H9 (cell line): ENCODE results near the gene PIPOX. TPM values are rescaled to one million over a fixed set of nuclear protein-coding genes. Genes with fewer than 3 reads are reported as not detected.

Source experiments
- DNase-seq: peaks from one replicate; pipeline ENCODE4 v3.0.0-alpha.2; 2017
- H2AFZ ChIP-seq: one replicate; pipeline ENCODE4 v1.6.1; 2013; ENCODE audit warnings: mild to moderate bottlenecking, low read length, control low read depth, moderate library complexity
- H2AK5ac ChIP-seq: 2 replicates; pipeline ENCODE4 v1.6.1; 2013; ENCODE audit warnings: low read length, control low read depth, mixed read lengths; ENCODE audit not compliant: insufficient read length
- H2BK120ac ChIP-seq: one replicate; pipeline ENCODE4 v1.6.1; 2013; ENCODE audit warnings: low read depth, mild to moderate bottlenecking, low read length, control low read depth, inconsistent platforms; ENCODE audit not compliant: poor library complexity, severe bottlenecking
- H2BK12ac ChIP-seq: 2 replicates; pipeline ENCODE4 v1.6.1; 2013; ENCODE audit warnings: low read length, control low read depth, mixed read lengths, low read depth; ENCODE audit not compliant: insufficient read length
- H2BK15ac ChIP-seq: 2 replicates; pipeline ENCODE4 v1.6.1; 2013; ENCODE audit warnings: low read depth, low read length, control low read depth
- H2BK20ac ChIP-seq: one replicate; pipeline ENCODE4 v1.6.1; 2013; ENCODE audit warnings: low read depth, mild to moderate bottlenecking, low read length, control low read depth, inconsistent platforms; ENCODE audit not compliant: poor library complexity, severe bottlenecking
- H2BK5ac ChIP-seq: 2 replicates; pipeline ENCODE4 v1.6.1; 2013; ENCODE audit warnings: low read length, control low read depth, mixed read lengths; ENCODE audit not compliant: insufficient read length
- H3K14ac ChIP-seq: 2 replicates; pipeline ENCODE4 v1.6.1; 2013; ENCODE audit warnings: low read length, control low read depth; ENCODE audit not compliant: insufficient read depth
- H3K18ac ChIP-seq: 2 replicates; pipeline ENCODE4 v1.6.1; 2013; ENCODE audit warnings: low read depth, mild to moderate bottlenecking, mixed read lengths, low read length, control low read depth; ENCODE audit not compliant: insufficient read length
- H3K23ac ChIP-seq: 2 replicates; pipeline ENCODE4 v1.6.1; 2013; ENCODE audit warnings: low read length, control low read depth, mixed read lengths, low read depth; ENCODE audit not compliant: insufficient read length
- H3K23me2 ChIP-seq: 2 replicates; pipeline ENCODE4 v1.6.1; 2013; ENCODE audit warnings: low read depth, mild to moderate bottlenecking, mixed read lengths, low read length, control low read depth; ENCODE audit not compliant: insufficient read length, poor library complexity, severe bottlenecking
- H3K27ac ChIP-seq: 2 replicates; pipeline ENCODE4 v1.5.1; 2013; ENCODE audit warnings: low read length, control low read depth, mixed read lengths, low read depth; ENCODE audit not compliant: insufficient read length
- H3K27me3 ChIP-seq: 2 replicates; pipeline ENCODE4 v1.6.1; 2013; ENCODE audit warnings: low read length, control low read depth, inconsistent platforms; ENCODE audit not compliant: insufficient read depth
- H3K4ac ChIP-seq: 2 replicates; pipeline ENCODE4 v1.6.1; 2013; ENCODE audit warnings: low read depth, mild to moderate bottlenecking, control low read depth, inconsistent platforms, low read length, moderate library complexity
- H3K4me1 ChIP-seq: 2 replicates; pipeline ENCODE4 v1.6.1; 2013; ENCODE audit warnings: low read length, control low read depth, inconsistent platforms; ENCODE audit not compliant: insufficient read depth
- H3K4me2 ChIP-seq: 2 replicates; pipeline ENCODE4 v1.6.1; 2013; ENCODE audit warnings: low read length, control low read depth, mixed read lengths; ENCODE audit not compliant: insufficient read length, insufficient read depth
- H3K56ac ChIP-seq: 2 replicates; pipeline ENCODE4 v1.6.1; 2013; ENCODE audit warnings: low read depth, mild to moderate bottlenecking, mixed read lengths, low read length, control low read depth; ENCODE audit not compliant: insufficient read length
- H3K79me1 ChIP-seq: 2 replicates; pipeline ENCODE4 v1.6.1; 2013; ENCODE audit warnings: low read depth, mild to moderate bottlenecking, moderate library complexity, low read length, control low read depth, inconsistent platforms; ENCODE audit not compliant: insufficient read depth, poor library complexity, severe bottlenecking
- H3K79me2 ChIP-seq: 2 replicates; pipeline ENCODE4 v1.6.1; 2013; ENCODE audit warnings: low read length, control low read depth, inconsistent platforms; ENCODE audit not compliant: insufficient read depth
- H3K9ac ChIP-seq: 2 replicates; pipeline ENCODE4 v1.6.1; 2013; ENCODE audit warnings: low read length, control low read depth, mixed read lengths; ENCODE audit not compliant: insufficient read length; ENCODE audit errors: extremely low read depth
- H3K9me3 ChIP-seq: one replicate; pipeline ENCODE4 v1.6.1; 2013; ENCODE audit warnings: low read depth, low read length, inconsistent platforms; ENCODE audit not compliant: control insufficient read depth
- H3T11ph ChIP-seq: one replicate; pipeline ENCODE4 v1.6.1; 2013; ENCODE audit warnings: mild to moderate bottlenecking, low read length, control low read depth, inconsistent platforms
- H4K20me1 ChIP-seq: one replicate; pipeline ENCODE4 v1.6.1; 2013; ENCODE audit not compliant: control insufficient read depth, insufficient read length, insufficient read depth
- H4K5ac ChIP-seq: 2 replicates; pipeline ENCODE4 v1.6.1; 2013; ENCODE audit warnings: low read depth, mild to moderate bottlenecking, mixed read lengths, low read length, control low read depth; ENCODE audit not compliant: insufficient read length
- H4K8ac ChIP-seq: replicated peaks from 2 replicates; pipeline ENCODE4 v1.6.1; 2013; ENCODE audit warnings: low read length, control low read depth, mixed read lengths, low read depth; ENCODE audit not compliant: insufficient read length
- H4K91ac ChIP-seq: 2 replicates; pipeline ENCODE4 v1.6.1; 2013; ENCODE audit warnings: low read depth, mild to moderate bottlenecking, moderate library complexity, mixed read lengths, low read length, control low read depth; ENCODE audit not compliant: insufficient read length
- H3K27ac Mint-ChIP-seq, 3 experiments: 2 replicates in 2 of 3; 3 replicates in 1 of 3; pipeline ENCODE4 v1.8.0; 2020 to 2021; ENCODE audit warnings: mixed read lengths in 3 of 3, mild to moderate bottlenecking in 1 of 3, moderate library complexity in 1 of 3
- H3K27me3 Mint-ChIP-seq: 2 replicates; pipeline ENCODE4 v1.8.0; 2021; ENCODE audit warnings: low read depth, mild to moderate bottlenecking, moderate library complexity, mixed read lengths
- H3K36me3 Mint-ChIP-seq, 3 experiments: 2 replicates in 2 of 3; 3 replicates in 1 of 3; pipeline ENCODE4 v1.8.0; 2020 to 2021; ENCODE audit warnings: low read depth in 3 of 3, mixed read lengths in 3 of 3; ENCODE audit not compliant: insufficient read depth in 1 of 3
- H3K4me1 Mint-ChIP-seq, 2 experiments: 2 replicates each; pipeline ENCODE4 v1.8.0; 2020; ENCODE audit warnings: mixed read lengths in 2 of 2
- H3K4me3 Mint-ChIP-seq, 2 experiments: 2 replicates in 1 of 2; 3 replicates in 1 of 2; pipeline ENCODE4 v1.8.0; 2020 to 2021; ENCODE audit warnings: mild to moderate bottlenecking in 2 of 2, mixed read lengths in 2 of 2, moderate library complexity in 1 of 2
- H3K9me3 Mint-ChIP-seq, 2 experiments: 2 replicates in 1 of 2; 3 replicates in 1 of 2; pipeline ENCODE4 v1.8.0; 2020; ENCODE audit warnings: mild to moderate bottlenecking in 2 of 2, mixed read lengths in 2 of 2, moderate library complexity in 1 of 2
- WGBS: extraction: QIAGEN DNeasy Blood & Tissue Kit; methylation state at CpG from one replicate; pipeline ENCODE4 v1.1.7; 2013; ENCODE audit warnings: missing lambda C conversion rate, low lambda C conversion rate, mixed read lengths; ENCODE audit not compliant: insufficient read length; ENCODE audit errors: extremely low coverage; 5-methylcytosine and 5-hydroxymethylcytosine counted together
- total RNA-seq: library from RNA; stranded (reverse); gene quantifications from 2 replicates; pipeline ENCODE4 v1.2.1, GENCODE V29; 2021
- TF ChIP-seq, protein P1 (sequence below): fragments of 200-600 bp; sonication (generic); conservative IDR thresholded peaks from 3 replicates; pipeline ENCODE4 v1.8.0; 2021; ENCODE audit warnings: antibody characterized with exemption, mild to moderate bottlenecking

PIPOX gene
- total RNA-seq, 1 experiment from 2014 or later = 30.1 TPM

DNA sequence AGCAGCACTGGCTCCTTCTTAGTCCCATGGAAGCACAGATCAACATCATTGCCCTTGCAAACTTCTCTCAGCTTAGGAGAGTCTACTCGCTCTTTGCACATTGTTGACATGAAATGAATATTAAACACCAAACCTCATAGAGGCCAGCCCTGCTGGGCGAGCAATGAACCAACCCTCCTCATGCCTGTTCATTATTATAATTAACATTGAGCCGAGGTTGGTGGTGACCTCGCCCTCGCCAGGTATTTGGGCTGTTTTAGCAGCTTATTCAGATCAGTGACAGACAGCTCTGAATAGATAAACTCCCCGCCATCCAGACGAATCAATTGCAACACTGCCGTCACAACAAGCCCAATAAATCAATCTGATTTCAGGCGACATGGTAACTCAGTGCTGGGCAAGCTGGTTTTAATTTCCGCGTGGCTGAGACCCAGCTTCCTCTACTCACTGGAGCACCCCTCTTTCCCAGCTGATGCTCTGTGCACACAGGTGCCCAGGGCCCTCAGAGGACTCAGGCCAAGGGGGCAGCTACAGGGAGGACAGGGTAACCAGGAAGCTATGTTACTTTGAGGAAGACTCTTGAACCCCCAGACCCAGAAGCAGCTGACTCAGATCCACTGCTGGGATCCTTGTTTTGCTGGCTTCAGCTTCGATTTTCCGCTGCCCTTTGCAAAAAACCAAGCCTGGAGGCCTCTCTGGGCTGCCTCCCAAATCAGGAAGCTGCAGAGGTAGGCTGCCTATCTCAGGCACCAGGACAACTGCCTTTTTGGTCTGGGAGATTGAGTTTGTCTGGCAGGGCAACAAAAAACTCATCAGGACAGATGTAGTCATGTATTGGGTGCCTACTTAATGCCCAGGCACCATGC lies 26.4 kb upstream of the PIPOX start:
- no peak overlapping the region for H2BK5ac ChIP-seq
- H2BK12ac ChIP-seq = peak overlapping the region; percentile 17
- H3K56ac ChIP-seq = no peak overlapping the region
- Mint-ChIP-seq H3K27me3 (peaks cover 10% of the 10 kb centered on the region), H3K4me3 (no peak overlapping the region), H3K36me3 (no peaks in the 10 kb centered on the region), H3K4me1 (peaks cover 64 to 70% of the 10 kb centered on the region in 2 experiments), H3K9me3 (no peaks in the 10 kb centered on the region), H3K27ac (peak overlapping the region; percentile 6 to 82 (median 48); a peak in 4 of 7 replicates)
- no peak overlapping the region for H3K9ac ChIP-seq
- no peaks in the 10 kb centered on the region for H3K79me1 ChIP-seq
- no peak overlapping the region for H3K18ac ChIP-seq
- H4K20me1 ChIP-seq = no peaks in the 10 kb centered on the region
- no peak overlapping the region for H3K4me2 ChIP-seq
- no CpG with 5 or more reads among the region's 13 CpGs for WGBS
- no peak overlapping the region for H2AFZ ChIP-seq
- peaks cover 29% of the 10 kb centered on the region for H3K4me1 ChIP-seq
- H3T11ph ChIP-seq = no peak overlapping the region
- H3K79me2 ChIP-seq = no peaks in the 10 kb centered on the region
- no peaks in the 10 kb centered on the region for H3K9me3 ChIP-seq
- H2BK15ac ChIP-seq = no peak overlapping the region
- no peak overlapping the region for H3K14ac ChIP-seq
- DNase-seq = no peak
- H3K27me3 ChIP-seq = no peaks in the 10 kb centered on the region
- peak overlapping the region; percentile 53 for H3K27ac ChIP-seq
- no peak overlapping the region for H3K23ac ChIP-seq
- no peak overlapping the region for H3K4ac ChIP-seq
- no peaks in the 10 kb centered on the region for H3K23me2 ChIP-seq
- H2BK20ac ChIP-seq = no peak overlapping the region
- no peak overlapping the region for H4K8ac ChIP-seq
- no peak overlapping the region for H4K91ac ChIP-seq
- H2BK120ac ChIP-seq = no peak overlapping the region
- TF ChIP-seq, protein P1, sequence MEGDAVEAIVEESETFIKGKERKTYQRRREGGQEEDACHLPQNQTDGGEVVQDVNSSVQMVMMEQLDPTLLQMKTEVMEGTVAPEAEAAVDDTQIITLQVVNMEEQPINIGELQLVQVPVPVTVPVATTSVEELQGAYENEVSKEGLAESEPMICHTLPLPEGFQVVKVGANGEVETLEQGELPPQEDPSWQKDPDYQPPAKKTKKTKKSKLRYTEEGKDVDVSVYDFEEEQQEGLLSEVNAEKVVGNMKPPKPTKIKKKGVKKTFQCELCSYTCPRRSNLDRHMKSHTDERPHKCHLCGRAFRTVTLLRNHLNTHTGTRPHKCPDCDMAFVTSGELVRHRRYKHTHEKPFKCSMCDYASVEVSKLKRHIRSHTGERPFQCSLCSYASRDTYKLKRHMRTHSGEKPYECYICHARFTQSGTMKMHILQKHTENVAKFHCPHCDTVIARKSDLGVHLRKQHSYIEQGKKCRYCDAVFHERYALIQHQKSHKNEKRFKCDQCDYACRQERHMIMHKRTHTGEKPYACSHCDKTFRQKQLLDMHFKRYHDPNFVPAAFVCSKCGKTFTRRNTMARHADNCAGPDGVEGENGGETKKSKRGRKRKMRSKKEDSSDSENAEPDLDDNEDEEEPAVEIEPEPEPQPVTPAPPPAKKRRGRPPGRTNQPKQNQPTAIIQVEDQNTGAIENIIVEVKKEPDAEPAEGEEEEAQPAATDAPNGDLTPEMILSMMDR = no peak
- no peak overlapping the region for H4K5ac ChIP-seq
- H2AK5ac ChIP-seq = no peak overlapping the region
